Limb (tissue), 2 donors: ENCODE data around the gene ZBTB24.
A peak's percentile ranks its signal among the peaks of the same experiment; 100 is the strongest.

Source experiments
- DNase-seq, 2 donors: peaks; one replicate each; pipeline ENCODE4 v3.0.0-alpha.2; 2016; ENCODE audit errors: extremely low spot score in 2 of 2

Gene ZBTB24

DNA sequence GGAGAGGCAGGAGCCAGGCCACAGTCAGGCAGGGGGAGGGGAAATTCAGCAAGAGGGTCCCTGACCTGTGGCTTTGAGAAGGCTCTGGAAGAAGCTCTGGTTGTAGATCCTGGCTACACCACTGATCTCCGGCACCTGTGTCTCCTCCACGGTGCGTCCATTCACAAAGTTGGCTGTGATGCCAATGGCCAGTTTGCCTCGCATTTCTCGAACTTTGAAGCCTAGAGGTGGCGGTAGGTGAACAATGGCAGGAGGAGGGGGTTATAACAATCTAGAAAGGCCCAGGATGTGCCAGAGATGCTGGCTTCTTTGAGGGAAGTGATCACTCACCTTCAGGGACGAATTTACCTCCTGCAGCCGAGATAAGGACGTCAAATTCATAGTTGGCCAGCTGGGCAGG lies 30.8 kb downstream of the ZBTB24 start:
- DNase-seq, result no peak

DNA sequence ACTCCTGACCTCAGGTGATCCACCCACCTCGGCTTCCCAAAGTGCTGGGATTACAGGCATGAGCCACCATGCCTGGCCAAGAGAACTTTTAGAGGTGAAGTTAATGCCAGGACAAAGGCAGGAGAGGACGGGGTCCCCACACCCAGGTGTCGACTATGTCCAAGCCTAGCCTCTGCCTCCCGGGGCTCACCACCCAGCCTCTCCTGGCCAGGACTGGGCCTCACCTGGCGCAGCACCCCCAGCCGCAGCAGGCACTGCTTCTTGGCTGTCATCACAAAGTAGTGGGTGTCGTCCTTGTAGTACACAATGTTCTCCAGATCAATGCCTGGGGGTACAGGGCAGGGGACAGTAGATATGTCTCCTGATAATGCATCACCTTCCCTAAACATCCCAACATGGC lies 31.6 kb downstream of the ZBTB24 start:
- DNase-seq, result no peak

DNA sequence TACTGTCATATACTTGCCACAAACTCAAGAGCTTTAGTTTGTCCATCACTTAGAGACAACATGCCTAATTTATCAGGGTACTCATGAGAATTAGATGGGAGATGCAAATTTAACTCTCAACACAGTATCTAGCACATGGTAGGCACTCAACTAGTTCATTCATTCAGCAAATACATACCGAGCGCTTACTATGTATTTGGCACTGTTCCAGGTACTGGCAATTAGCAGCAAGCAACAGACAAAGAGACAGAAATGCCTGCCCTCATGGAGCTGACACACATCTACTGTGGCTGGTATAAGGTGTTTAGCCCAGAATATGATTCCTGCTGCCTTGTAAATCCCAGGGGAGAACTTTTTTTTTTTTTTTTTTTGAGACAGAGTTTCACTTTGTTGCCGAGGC lies 32.2 kb downstream of the ZBTB24 start:
- DNase-seq, result no peak

DNA sequence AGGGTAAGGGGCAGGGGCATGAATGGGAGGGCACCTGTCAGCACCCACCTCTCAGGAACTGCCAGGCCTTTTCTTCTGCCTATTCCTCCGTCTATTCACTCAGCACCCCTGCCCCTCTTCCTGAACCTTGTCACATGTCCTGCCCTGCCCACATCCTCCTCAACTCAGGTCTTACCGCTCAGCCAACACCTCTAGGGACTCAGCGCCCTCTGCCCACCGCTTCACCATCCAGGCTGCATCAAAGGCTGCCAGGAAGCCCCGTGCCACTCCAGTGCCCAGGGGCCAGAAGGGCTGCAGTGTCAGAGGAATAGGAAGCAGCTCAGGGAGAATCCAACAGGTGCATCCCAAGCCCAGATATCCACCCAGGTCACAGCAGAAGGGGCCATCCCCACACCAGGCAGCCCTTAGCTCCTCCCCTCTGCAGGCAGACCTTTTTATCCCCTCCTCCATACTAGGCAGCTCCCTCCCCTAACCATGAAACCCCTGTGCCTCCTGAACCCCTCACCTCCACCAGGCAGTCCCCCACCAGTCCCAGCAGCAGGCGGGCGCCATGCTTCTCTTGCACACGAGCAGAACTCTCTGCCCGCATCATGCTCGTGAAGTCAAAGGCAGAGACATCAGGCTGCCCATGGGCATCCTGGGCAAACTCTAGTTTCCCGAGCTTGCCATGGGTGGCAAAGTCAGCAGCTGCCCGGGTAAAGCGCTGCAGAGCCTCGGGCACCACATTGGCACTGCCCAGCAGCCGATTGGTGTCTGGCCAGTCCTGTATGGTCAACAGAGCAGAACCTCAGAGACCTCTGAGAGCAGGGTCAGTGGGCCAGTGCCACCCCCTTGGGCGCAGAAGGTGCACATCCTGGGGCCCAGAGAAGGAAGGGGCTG lies 33.0 kb downstream of the ZBTB24 start:
- DNase-seq, result no peak

DNA sequence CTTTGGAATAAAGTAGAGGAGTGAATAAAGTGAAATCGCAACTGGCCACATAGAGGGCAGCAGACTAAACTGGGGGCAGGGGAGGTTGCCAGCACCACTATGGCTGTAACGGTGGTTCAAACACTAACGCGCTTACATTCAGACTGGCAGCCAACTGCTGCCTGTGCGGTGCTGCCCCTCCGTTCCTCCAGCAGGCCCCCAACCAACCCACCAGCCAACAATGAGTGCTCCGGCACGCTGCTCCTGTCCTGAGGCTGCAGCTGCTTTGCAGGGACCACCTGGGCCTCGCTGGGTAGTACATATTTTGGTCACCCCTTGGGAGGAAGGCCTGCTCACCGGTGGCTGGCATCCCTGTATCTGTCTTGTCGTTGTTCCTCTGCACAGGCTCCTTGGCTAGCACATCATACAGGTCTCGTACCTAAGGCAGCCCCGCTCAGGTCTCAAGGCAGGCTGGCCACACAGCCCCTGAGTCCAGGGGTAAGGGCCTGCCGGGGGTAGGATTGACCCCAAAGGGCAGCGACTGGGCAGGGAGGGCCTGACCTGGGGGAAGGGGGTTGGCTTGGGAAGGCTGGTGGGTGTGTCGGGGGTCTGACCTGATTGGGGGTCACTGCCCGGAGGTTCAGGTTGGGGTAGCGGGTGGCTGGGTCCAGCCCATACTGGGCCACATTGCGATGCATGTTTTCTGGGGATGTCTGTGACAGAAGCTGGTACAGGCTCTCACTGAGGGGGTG lies 33.8 kb downstream of the ZBTB24 start:
- no peak for DNase-seq

DNA sequence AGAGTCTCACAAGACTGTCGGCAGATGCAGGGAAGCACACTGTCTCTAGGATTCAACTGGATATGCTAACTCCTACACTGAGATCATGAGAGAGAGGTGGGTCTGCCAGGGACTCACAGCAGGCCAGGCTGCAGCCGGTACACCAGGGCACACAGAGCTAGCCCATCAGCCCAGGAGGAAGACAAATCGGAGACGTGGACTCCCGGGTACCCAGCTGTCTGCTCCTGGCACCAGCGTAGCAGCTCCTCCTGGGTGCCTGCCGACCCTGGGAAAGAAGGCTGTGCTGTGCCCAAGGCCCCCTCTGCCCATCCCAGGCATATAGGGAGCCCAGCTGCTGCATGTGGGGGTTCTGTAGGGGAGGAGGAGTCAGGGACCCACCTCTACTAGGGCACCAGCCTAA lies 34.4 kb downstream of the ZBTB24 start:
- DNase-seq, result no peak

DNA sequence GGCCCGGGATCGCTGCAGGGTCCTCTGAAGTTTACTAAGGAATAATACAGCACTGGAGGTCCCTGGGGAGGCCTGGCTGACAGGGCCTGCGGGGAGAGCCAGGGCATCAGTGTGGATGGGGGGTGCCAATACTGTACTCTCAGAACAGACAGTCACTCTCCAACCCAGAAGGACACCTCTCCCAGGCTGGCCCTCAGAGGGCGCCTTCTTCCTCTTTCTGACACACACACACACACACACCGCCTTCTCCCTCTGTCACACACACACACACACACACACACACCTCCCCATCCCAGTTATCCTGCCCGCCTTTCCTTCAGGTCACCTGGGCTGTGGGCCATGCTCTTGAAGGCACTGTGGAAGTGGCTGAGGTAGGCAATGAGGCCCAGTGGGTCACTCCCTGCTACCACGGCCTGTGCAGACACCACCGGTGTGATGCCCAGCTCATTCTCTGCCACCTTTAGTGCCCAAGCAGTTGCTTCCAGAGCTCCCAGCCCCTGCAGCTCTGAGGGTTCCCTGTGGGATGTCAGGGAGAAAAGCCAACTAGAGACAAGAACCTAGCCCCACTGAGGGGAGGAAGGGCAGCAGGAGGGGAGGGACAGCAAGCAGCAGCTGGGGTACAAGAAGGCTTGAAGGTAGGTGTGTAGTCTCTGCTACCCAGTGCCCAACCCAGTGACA lies 35.0 kb downstream of the ZBTB24 start:
- DNase-seq, result no peak

DNA sequence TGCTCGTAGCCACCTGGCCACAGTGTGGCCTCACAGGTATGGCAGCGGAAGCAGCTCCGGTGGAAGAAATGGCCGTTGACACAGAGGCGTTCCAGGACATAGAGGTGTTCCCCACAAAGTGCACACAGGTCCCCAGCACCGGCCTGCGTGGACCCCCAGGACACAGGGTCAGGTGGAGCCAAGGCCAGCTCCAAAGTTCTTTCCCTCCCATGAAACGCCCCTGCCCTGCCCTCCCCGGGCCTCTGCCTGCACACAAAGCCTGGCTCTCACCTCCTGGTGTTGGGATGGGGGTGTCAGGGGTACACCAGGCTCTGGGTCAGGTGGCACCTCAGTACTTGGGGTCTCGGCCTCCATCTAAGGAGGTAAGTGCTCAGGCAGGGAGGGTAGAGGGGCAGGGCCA lies 35.9 kb downstream of the ZBTB24 start:
- no peak for DNase-seq

DNA sequence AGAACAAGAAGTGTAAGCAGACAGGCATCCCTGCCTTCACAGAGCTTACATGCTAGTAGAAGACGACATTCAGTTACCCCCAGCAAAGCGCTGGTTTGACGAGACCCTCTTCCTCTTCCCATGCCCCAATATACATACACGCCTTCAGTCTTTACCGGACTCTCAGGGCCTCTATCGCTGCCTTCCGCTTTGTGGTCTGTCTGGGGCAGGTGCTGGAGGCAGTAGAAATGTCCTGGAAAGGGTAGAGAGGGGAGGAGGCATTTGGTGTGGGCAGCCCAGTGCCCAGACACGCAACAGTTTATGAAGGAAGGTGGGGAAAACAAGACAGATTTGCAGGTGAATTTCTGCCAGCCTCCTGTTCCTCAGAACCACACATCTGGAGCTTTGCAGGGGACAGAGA lies 36.5 kb downstream of the ZBTB24 start:
- no peak for DNase-seq

DNA sequence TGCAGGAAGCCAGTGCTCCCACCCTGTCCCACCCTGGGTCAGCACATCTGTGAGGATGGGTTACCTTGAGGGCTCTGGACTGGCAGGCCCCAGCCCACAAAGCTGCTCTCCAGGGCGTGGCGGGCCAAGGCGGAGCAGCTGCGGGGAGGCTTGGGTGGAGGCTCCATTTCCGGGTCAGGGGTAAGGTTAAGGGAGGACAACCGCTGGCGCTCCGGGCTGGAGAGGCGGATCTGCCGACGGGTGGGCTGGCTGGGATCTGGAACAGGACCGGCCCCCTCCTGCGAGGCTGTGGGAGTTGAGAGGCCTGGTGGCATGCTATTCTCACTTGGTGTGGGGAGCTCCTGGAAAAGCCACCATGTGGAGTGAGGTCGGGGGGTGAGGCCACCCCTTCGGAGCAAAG lies 36.9 kb downstream of the ZBTB24 start:
- no peak for DNase-seq

DNA sequence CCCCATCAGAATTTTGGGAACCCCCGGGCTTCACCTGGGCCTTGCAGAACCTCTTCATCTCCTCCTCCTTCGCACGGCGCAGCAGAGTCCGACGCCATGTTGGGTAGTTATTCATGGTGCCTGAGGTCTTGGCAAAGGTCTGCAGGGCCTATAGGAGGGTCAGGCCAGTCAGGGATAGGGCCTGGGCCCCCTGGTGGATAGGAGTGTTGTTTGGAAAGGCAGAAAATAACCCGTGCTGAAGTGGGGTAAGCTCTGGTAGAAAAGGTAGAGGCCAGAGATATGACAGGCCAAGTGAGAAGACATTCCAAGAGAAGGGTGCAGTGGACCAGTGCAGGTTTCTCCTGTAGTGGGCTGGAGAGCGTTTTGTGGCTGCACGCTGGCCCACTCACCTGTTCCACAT lies 37.6 kb downstream of the ZBTB24 start:
- DNase-seq, result no peak

DNA sequence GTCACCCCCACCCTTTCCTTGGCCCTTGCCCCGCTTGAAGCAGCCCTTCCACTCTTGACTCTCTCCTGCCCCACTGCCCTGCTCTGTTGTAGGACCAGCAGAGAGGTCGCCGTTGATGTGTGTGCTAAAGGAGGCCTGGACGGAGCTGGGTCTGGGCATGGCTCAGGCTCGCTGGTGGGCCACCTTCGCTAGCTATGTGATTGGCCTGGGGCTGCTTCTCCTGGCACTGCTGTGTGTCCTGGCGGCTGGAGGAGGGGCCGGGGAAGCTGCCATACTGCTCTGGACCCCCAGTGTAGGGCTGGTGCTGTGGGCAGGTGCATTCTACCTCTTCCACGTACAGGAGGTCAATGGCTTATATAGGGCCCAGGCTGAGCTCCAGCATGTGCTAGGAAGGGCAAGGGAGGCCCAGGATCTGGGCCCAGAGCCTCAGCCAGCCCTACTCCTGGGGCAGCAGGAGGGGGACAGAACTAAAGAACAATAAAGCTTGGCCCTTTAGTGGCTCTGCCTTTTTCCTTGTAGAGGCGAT lies 39.5 kb downstream of the ZBTB24 start:
- no peak for DNase-seq

DNA sequence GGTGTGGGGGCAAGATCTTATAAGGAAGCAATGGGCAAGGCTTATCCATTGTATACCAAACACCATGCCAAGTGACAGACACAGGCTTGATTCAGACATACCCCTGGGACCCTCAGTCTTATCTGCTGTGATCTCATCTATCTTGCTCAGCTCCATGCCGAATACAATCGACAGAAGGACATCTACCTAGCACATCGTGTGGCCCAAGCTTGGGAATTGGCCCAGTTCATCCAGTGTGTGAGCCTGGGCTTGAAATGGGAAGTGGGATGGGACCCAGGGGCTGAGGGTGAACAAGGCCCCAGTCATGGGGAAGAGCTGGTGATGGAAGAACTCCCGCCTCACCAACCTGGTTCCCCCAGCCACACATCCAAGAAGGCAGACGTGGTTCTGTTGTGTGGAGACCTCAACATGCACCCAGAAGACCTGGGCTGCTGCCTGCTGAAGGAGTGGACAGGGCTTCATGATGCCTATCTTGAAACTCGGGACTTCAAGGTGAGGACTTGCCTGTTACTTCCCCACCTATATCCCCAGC lies 40.6 kb downstream of the ZBTB24 start:
- DNase-seq, result no peak

DNA sequence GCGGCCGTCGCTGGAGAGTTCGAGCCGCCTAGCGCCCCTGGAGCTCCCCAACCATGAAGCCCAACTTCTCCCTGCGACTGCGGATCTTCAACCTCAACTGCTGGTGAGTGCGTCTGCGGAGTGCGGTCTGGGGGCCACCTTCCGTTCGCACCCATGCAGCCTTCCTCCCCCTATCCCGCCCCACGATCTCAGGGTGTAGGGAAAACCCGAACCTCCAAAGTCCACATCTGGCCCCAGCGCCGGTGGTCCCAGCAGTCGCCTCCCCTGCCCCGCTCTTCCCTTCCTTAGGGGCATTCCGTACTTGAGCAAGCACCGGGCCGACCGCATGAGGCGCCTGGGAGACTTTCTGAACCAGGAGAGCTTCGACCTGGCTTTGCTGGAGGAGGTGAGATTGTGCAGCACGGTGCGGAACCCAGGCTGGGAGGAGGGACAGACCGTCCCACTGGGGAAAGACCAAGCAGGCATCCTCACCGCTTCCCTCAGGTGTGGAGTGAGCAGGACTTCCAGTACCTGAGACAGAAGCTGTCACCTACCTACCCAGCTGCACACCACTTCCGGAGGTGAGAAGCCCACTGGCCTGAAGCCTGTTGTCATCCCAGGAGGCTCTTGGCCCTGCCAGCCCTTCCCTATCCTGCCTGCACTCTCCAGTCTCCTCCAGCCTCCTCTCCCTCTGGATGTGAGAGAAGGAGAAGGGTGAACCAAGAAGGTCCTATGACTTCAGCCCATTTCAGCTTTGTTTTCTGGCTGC lies 41.8 kb downstream of the ZBTB24 start:
- peak; percentile 11 to 71 for DNase-seq

DNA sequence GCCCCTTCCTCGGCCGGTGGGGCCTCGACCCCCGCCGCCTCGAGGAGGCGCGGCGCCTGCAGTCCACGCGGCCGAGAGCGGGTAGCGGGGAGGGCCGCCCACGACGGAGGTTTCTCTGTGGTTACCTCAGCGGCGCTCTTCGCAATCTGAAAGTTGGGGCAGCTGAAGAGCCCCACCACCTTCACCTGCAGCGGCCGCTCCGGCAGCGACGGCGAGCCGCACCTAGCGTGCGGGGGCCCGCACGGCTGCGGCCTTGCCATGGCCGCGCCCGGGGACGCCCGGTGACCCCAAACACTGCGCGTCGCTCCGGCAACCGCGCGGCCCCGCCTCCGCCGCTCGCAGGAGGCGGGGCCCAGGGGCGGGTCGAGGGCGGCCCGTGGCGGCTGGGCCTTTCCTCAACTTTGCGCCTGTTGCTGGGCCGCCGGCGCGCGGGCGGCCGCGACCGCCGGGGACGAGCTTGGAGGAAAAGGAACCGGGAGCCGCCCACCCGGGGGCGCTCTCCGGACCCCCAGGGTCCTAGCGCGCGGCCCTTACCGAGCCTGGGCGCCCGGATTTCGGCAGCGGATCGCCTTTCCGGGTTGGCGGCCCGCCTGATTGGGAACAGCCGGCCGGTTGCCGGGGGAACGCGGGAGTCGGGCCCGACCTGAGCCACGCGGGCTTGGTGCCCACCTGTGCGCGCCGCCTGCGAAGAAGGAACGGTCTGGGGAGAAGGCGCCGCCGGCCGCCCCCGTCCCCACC lies 42.5 kb downstream of the ZBTB24 start, which contains the start of the genes PPIL6 and SMPD2:
TSS of gene PPIL6 (minus strand) at position 298 of the 738 bp plus-strand sequence. CDS start at position 260, 38 bp downstream.
TSS of gene SMPD2 (plus strand) at position 394 of the 738 bp plus-strand sequence. CDS start 398 bp downstream, outside the sequence.
- peak; percentile 92 to 94 for DNase-seq

DNA sequence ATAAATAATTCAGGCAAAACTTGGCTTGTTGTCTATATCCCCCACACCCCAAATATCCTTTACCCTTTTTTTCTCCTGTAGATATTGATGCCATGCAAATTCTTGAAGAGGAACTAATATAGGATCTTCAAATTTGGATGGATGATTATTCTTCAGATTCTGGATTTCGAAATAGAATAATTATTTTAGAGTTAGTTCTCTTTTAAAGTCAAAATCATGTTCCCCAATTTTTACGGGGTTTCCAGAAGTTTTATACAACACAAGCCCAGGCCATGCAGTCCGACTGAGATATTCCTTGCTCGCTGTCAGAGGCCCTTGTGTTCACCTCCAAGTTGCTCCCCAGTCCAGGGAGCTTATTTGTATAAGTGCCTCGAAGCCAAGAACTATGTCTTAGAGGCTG lies 47.0 kb downstream of the ZBTB24 start:
- no peak for DNase-seq

DNA sequence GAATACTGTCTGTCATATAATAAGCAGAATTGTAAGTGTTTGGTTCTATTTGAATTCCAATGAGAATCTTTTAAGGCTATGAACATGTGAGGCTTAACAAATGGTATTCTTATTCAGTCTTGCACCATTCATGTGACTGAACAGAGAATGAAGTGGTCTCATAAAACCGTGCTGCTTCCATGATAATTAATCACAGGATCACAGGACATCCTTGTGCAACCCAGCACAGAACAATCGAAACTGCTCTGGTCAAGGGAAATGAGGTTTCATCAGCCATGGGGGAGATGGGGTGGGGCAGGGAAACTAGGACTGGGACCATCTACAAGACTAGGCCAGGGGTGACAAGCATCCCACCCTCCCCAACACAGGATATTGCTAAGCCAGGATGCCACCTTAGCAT lies 48.6 kb downstream of the ZBTB24 start:
- DNase-seq, result no peak

DNA sequence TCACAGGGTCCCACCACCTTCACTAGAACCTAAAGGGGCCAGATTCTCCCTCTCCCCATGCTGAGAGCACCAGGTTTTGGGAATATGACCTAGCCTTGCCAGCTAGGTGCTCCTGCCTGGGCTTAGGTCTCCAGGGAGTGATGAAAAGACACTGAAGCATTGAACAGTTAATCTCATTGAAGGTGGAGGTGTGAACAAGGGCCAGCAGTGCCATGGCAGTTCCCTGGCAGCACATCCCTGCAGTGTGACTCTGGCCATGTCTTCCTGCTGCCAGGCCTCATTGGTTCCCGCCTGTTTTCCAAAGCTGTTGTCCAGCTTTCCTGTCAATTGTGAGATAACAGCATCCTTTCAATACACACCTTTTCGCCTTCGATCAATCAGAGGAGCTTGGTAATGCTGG lies 53.5 kb downstream of the ZBTB24 start:
- DNase-seq, result no peak

DNA sequence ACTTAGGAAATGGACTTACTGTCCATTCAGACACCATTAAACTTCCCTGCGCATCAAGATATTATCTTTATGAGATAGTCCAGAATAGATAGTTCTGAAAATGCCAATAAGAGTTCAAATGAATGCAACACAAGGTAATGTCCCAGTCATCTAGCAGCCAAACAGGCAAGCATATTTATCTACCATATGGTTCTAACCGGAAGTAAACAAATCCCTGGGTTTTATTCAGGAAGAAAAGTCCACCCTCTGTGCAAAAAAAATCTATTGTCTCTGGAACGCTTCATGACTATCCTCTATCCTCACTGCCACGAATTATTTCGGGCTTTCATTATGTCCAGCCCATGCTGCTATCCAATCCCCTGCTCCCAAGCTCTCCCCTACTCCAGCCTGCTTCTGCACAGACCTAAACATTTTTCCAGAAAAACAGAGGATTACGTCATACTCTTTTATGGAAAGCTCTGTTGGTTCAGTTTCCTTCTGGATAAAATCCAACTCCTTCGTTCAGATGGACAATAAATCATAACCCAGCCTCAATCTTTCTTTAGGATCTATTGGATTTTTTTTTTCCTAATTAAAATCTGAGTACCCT lies 54.0 kb downstream of the ZBTB24 start:
- DNase-seq, result peak in 1 of 2 donors; percentile 74

DNA sequence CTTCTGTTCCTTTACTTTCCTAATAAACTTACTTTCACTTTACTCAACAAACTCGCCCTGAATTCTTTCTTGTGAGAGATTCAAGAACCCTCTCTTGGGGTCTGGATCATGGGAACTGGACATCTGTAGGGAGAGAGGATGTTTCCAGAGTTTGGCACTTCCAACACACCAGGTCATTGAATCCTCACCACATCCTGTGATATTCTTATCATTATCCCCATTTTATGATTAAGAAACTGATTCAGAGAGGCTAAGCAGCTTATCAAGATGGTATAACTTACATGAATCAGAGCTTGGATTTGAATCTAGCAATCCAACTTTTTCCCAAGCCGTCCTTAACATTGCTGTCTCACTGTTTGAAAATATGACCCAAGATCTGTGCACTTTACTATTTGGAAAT lies 58.1 kb downstream of the ZBTB24 start:
- DNase-seq, result no peak
